Osteocyte (in vitro differentiated cells): ENCODE data around the gene CPEB4. TPM values are rescaled to one million over a fixed set of nuclear protein-coding genes. Genes with fewer than 3 reads are reported as not detected.

ENCODE experiments used
- DNase-seq: peaks from one replicate; pipeline ENCODE4 v3.0.0; 2021; ENCODE audit warnings: mixed read lengths; ENCODE audit not compliant: unreplicated experiment; ENCODE audit errors: extremely low spot score
- H3K27ac Mint-ChIP-seq: one replicate; pipeline ENCODE4 v1.8.0; 2021; ENCODE audit warnings: mild to moderate bottlenecking, mixed read lengths; ENCODE audit not compliant: unreplicated experiment
- H3K27me3 Mint-ChIP-seq: one replicate; pipeline ENCODE4 v1.8.0; 2021; ENCODE audit warnings: mixed read lengths; ENCODE audit not compliant: unreplicated experiment
- H3K36me3 Mint-ChIP-seq: one replicate; pipeline ENCODE4 v1.8.0; 2021; ENCODE audit warnings: mixed read lengths; ENCODE audit not compliant: unreplicated experiment
- H3K4me1 Mint-ChIP-seq: one replicate; pipeline ENCODE4 v1.8.0; 2021; ENCODE audit warnings: mixed read lengths; ENCODE audit not compliant: unreplicated experiment
- H3K4me3 Mint-ChIP-seq: one replicate; pipeline ENCODE4 v1.8.0; 2021; ENCODE audit warnings: mild to moderate bottlenecking, moderate library complexity, mixed read lengths; ENCODE audit not compliant: unreplicated experiment
- H3K9me3 Mint-ChIP-seq: one replicate; pipeline ENCODE4 v1.8.0; 2021; ENCODE audit warnings: mixed read lengths; ENCODE audit not compliant: unreplicated experiment
- total RNA-seq: library from RNA; stranded (reverse); gene quantifications from 2 replicates; pipeline ENCODE4 v1.2.1, GENCODE V29; 2021
- TF ChIP-seq, protein P1 (sequence below): fragments of 200-600 bp; sonication (generic); IDR thresholded peaks from 2 replicates; pipeline ENCODE4 v1.5.0; 2021; ENCODE audit warnings: antibody characterized with exemption, mild to moderate bottlenecking, moderate library complexity

CPEB4 gene
- total RNA-seq, 1 donor from 2014 or later = 37.6 TPM

DNA sequence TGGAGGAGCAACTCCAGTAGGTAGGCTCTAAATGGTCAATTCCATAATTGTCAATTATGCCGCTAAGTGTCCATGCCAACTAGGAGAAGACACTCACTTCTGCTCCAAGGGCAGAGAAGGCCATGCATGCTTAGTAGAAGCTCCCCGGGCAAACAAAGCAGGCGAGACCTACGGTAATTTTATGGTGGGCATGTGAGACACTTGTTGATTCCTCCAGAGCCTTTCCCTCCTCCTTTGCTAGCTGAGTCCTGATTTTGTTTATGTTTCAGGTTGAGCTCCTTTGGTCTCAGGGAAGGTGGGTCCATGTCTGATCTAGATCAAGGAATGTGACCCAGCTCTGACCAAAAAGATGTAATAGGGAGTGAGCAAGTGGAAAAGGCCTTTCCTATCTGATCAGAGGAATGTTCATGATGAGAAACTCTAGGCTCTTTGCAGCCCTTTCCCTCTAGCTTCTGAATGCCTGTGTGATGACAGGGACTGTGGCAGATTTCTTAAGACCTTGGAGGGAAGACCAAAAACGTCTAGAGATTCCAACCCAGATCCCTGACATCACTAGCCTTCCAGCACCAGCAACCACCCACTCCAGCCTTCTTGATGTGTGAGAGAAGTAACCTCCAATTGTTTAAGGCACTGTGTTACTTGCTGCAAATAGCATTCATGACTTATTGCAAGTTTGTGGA lies 7.7 kb upstream of the CPEB4 start:
- TF ChIP-seq, protein P1, sequence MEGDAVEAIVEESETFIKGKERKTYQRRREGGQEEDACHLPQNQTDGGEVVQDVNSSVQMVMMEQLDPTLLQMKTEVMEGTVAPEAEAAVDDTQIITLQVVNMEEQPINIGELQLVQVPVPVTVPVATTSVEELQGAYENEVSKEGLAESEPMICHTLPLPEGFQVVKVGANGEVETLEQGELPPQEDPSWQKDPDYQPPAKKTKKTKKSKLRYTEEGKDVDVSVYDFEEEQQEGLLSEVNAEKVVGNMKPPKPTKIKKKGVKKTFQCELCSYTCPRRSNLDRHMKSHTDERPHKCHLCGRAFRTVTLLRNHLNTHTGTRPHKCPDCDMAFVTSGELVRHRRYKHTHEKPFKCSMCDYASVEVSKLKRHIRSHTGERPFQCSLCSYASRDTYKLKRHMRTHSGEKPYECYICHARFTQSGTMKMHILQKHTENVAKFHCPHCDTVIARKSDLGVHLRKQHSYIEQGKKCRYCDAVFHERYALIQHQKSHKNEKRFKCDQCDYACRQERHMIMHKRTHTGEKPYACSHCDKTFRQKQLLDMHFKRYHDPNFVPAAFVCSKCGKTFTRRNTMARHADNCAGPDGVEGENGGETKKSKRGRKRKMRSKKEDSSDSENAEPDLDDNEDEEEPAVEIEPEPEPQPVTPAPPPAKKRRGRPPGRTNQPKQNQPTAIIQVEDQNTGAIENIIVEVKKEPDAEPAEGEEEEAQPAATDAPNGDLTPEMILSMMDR = no peak

DNA sequence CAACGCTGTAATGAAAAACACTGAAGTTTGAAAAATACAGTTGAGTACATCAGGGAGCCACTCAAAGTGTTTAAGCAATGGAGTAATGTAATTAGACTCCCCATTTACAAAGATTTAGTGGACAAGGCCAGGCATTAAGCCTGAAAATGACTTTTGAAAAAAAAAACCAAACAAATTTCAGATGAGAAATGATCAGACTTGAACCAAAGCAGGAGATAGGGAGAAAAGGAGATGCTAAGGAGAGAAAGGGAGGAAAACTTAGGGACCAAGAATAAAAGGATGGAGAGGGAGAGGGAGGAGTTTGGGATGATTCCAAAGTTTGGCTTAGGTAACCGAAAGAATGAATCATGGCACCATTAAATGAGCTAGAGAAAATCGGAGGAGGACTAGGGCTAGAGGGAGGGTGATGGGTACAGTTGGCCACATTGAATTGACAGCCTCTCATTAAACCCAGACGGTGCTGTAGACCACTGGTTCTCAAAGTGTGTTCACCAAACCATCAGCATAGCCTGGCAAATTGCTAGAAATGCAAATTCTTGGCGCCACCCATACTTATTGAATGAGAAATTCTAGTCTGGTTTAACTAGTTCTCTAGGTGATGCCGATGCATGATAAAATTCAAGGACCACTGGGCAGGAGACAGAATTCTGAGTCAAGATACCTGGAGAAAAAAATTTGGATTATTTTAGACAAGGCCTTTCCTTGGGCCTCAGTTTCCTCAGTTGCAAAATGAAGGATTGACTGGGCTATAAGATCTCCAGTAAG lies 6.2 kb upstream of the CPEB4 start:
- H3K27ac Mint-ChIP-seq = no peak overlapping the region
- no peaks in the 10 kb centered on the region for H3K36me3 Mint-ChIP-seq
- H3K4me3 Mint-ChIP-seq = no peak overlapping the region
- TF ChIP-seq, protein P1 = no peak
- peaks cover 2% of the 10 kb centered on the region for H3K4me1 Mint-ChIP-seq
- H3K9me3 Mint-ChIP-seq = no peaks in the 10 kb centered on the region
- no peak for DNase-seq
- H3K27me3 Mint-ChIP-seq = no peaks in the 10 kb centered on the region

More for the DNA sequence above, 7.7 kb upstream of the CPEB4 start:
- Mint-ChIP-seq H3K4me1 (peaks cover 2% of the 10 kb centered on the region), H3K36me3 (no peaks in the 10 kb centered on the region), H3K27me3 (no peaks in the 10 kb centered on the region), H3K9me3 (no peaks in the 10 kb centered on the region), H3K27ac (no peak overlapping the region), H3K4me3 (no peak overlapping the region)
- no peak for DNase-seq

DNA sequence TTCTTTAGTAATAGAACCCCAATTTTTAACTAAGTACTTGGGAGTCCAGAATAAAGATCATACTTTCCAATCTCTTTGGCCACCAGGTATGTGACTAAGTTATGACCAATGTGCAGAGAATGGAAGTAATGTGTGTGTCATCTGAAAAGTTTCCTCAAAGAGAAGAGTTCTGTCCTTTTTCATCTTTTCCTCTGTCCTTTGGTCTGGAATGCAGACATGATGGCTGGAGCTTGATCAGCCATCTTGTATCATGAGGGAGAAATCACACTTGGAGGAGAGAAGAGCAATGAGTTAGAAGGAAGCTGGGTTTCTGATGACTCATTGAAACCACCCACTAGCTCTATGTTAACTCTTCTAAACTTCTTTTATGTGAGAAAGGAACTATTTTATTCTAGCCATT lies 5.5 kb upstream of the CPEB4 start:
- H3K4me3 Mint-ChIP-seq = no peak overlapping the region
- H3K27me3 Mint-ChIP-seq = no peaks in the 10 kb centered on the region
- peaks cover 9% of the 10 kb centered on the region for H3K4me1 Mint-ChIP-seq
- H3K27ac Mint-ChIP-seq = no peak overlapping the region
- H3K9me3 Mint-ChIP-seq = no peaks in the 10 kb centered on the region
- TF ChIP-seq, protein P1 = no peak
- no peak for DNase-seq
- no peaks in the 10 kb centered on the region for H3K36me3 Mint-ChIP-seq

DNA sequence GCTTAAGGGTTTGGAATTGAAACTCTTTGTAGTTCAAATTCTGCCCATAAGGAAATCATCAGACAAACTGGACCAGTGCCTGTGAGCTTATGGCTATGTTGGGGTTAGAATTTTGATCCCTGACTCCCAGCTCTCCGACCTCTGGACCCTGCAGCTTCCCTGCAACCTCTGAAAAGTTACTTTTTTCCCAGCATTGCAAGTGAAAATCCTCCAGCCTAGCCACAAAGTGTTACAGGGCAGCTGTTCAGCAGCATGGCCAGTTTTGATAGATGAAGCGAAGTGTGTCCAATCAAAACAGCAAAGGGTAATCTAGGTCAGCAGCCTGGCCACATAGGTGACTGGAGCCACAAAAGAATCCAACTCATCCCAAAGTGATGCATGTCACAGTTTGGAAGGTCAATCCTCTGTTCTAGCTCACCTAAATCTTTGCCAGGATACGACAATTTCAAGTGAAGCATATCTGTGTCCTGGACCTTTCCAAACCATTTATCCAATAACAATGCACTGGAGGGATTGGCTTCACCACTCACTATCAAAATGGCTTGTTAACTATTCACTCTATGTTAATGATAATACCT lies 4.7 kb upstream of the CPEB4 start:
- no peaks in the 10 kb centered on the region for H3K36me3 Mint-ChIP-seq

More for the DNA sequence above, 4.7 kb upstream of the CPEB4 start:
- H3K9me3 Mint-ChIP-seq = no peaks in the 10 kb centered on the region
- TF ChIP-seq, protein P1 = no peak
- H3K27ac Mint-ChIP-seq = no peak overlapping the region
- no peak for DNase-seq
- H3K27me3 Mint-ChIP-seq = no peaks in the 10 kb centered on the region
- H3K4me1 Mint-ChIP-seq = peaks cover 12% of the 10 kb centered on the region
- H3K4me3 Mint-ChIP-seq = no peak overlapping the region
